GM19372 (cell line): Measurements from ENCODE around the gene AHNAK2.
"Not testable (repeated sequence)": the region's sequence is repeated elsewhere in the genome, so short reads cannot be mapped to it uniquely, and the experiment has no call there.

Experiments
- ATAC-seq: cut with Tn5 transposase; IDR thresholded peaks from one replicate; pipeline ENCODE4 v1.9.1; 2021; ENCODE audit warnings: mild to moderate bottlenecking, low read depth, moderate library complexity; ENCODE audit not compliant: unreplicated experiment

The AHNAK2 gene

DNA sequence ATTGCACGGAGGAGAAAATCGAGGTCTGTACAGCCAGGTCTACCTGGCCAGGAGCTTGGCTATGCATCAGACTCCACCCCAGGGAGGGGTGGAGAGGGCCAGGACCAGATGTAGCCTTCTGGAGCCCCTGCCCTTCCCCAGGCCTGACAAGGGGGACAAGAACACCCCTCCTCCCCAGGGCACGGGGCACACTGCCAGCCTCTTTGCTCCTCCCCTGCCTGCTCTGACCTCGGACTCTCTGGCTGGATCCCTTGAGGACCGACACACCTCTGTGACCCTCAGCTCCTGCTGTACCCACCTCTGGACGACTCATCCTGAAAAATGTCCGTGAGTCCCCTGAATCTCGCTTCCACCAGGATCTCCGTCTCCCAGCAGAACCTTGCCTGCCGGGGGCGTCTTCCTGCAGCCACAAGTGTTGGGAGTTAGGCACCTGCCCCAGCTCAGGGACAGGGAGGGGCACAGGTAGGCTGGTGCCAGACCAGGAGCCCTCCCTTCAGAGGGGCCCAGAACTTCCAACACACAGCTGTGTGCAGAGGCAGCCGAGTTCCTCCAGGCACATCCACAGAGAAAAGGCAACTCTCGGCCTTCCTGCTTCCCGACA is 21.8 kb downstream of the AHNAK2 start:
- no peak for ATAC-seq

DNA sequence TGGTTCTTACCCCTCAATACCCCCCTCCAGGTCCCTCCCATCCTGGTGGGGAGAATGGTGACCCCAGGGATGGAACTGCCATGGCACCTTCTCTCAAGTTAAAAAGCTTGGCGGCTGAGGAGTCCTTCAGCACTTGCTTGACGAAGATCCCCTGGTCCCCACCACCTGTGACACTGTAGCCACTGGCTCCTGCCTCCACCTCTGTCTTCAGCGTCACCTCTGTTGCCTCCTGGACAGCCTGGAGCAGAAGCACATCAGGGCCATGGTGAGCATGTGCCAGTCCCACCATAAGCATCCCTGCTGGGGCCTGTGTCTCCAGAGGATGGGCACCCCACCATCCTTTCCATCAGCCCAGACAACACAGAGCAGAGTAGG is 22.8 kb downstream of the AHNAK2 start:
- ATAC-seq: no peak

GRCh38 chr14:104954746-104955395 is 23.3 kb downstream of the AHNAK2 start:
- ATAC-seq: no peak

GRCh38 chr14:104953896-104954656 is 24.1 kb downstream of the AHNAK2 start:
- ATAC-seq: no peak

DNA sequence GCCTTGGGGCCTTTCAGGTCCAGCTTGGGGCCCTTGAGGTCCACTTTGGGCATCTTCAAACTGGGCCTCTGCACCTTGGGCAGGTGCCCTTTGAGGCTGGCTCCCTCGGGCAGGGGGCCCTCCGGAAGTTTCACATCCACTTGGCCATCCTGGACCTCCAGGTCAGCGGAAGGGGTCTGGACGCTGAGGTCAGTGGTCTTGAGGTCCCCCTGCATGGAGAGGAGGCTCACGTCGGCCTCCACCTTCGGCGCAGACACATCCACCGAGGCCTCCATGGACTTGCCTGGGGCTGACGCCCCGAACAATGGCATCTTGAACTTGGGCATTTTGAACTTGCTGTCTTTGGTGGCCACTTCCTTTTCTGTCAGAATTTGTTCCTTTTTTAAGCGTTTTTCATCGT is 25.1 kb downstream of the AHNAK2 start:
- ATAC-seq: no peak

GRCh38 chr14:104951863-104952657 is 26.1 kb downstream of the AHNAK2 start:
- ATAC-seq: not testable (repeated sequence)

DNA sequence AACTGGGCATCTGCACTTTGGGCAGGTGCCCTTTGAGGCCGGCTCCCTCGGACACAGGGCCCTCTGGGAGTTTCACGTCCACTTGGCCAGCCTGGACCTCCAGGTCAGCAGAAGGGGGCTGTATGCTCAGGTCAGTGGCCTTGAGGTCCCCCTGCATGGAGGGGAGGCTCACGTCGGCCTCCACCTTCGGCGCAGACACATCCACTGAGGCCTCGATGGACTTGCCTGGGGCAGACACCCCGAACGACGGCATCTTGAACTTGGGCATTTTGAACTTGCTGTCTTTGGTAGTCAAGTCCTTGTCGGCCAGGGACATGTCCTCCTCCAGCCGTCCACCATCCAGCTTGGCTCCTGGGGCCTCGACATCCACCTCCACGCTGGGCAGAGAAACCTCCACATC is 27.5 kb downstream of the AHNAK2 start:
- not testable (repeated sequence) for ATAC-seq

DNA sequence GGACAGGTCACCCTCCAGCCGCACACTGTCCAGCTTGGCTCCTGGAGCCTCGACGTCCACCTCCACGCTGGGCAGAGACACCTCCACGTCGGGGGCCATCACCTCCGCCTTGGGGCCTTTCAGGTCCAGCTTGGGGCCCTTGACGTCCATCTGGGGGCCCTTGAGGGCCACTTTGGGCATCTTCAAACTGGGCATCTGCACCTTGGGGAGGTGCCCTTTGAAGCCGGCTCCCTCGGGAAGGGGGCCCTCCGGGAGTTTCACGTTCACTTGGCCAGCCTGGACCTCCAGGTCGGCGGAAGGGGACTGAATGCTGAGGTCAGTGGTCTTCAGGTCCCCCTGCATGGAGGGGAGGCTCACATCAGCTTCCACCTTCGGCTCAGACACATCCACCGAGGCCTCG is 28.2 kb downstream of the AHNAK2 start:
- no peak for ATAC-seq

DNA sequence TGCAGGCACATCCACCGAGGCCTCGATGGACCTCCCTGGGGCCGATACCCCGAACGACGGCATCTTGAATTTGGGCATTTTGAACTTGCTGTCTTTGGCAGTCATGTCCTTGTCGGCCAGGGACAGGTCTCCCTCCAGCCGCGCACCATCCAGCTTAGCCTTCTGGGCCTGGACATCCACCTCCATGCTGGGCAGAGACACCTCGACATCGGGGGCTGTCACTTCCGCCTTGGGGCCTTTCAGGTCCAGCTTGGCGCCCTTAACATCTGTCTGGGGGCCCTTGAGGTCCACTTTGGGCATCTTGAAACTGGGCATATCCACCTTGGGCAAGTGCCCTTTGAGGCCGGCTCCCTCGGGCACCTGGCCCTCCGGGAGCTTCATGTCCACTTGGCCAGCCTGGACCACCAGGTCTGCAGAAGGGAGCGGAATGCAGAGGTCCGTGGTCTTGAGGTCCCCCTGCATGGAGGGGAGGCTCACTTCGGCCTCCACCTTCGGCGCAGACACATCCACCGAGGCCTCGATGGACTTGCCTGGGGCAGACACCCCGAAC is 28.7 kb downstream of the AHNAK2 start:
- ATAC-seq: not testable (repeated sequence)

DNA sequence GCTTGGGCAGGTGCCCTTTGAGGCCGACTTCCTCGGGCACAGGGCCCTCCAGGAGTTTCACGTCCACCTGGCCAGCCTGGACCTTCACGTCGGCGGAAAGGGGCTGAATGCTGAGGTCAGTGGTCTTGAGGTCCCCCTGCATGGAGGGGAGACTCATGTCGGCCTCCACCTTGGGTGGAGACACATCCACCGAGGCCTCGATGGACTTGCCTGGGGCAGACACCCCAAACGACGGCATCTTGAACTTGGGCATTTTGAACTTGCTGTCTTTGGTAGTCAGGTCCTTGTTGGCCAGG is 29.5 kb downstream of the AHNAK2 start:
- ATAC-seq: no peak

DNA sequence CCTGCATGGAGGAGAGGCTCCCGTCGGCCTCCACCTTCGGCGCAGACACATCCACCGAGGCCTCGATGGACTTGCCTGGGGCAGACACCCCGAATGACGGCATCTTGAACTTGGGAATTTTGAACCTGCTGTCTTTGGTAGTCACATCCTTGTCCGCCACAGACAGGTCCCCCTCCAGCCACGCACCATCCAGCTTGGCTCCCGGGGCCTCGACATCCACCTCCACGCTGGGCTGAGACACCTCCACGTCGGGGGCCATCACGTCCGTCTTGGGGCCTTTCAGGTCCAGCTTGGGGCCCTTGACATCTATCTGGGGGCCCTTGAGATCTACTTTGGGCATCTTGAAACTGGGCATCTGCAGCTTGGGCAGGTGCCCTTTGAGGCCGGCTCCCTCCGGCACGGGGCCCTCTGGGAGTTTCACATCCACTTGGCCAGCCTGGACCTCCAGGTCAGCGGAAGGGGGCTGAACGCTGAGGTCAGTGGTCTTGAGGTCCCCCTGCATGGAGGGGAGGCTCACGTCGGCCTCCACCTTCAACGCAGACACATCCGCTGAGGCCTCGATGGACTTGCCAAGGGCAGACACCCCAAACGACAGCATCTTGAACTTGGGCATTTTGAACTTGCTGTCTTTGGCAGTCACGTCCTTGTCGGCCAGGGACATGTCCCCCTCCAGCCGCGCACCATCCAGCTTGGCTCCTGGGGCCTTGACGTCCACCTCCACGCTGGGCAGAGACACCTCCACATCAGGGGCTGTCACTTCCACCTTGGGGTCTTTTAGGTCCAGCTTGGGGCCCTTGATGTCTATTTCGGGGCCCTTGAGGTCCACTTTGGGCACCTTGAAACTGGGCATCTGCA is 30.1 kb downstream of the AHNAK2 start:
- not testable (repeated sequence) for ATAC-seq

GRCh38 chr14:104947201-104947600 is 31.0 kb downstream of the AHNAK2 start:
- ATAC-seq: not testable (repeated sequence)

DNA sequence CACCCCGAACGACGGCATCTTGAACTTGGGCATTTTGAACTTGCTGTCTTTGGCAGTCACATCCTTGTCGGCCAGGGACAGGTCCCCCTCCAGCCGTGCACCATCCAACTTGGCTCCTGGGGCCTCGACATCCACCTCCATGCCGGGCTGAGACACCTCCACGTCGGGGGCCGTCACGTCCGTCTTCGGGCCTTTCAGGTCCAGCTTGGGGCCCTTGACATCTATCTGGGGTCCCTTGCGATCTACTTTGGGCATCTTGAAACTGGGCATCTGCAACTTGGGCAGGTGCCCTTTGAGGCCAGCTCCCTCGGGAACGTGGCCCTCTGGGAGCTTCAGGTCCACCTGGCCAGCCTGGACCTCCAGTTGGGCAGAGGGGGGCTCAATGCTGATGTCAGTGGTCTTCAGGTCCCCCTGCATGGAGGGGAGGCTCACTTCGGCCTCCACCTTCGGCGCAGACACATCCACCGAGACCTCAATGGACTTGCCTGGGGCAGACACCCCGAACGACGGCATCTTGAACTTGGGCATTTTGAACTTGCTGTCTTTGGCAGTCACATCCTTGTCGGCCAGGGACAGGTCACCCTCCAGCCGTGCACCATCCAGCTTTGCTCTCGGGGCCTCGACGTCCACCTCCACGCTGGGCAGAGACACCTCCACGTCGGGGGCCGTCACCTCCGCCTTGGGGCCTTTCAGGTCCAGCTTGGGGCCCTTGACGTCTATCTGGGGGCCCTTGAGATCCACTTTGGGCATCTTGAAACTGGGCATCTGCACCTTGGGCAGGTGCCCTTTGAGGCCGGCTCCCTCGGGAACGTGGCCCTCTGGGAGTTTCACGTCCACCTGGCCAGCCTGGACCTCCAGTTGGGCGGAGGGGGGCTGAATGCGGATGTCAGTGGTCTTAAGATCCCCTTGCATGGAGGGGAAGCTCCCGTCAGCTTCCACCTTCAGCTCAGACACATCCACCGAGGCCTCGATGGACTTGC is 31.9 kb downstream of the AHNAK2 start:
- ATAC-seq: not testable (repeated sequence)

- not testable (repeated sequence) for ATAC-seq
Measured at GRCh38 chr14:104945266-104945665, 32.9 kb downstream of the AHNAK2 start.

- not testable (repeated sequence) for ATAC-seq
Measured at GRCh38 chr14:104944436-104945205, 33.6 kb downstream of the AHNAK2 start.

- ATAC-seq: not testable (repeated sequence)
Measured at GRCh38 chr14:104944016-104944308, 34.2 kb downstream of the AHNAK2 start.

- not testable (repeated sequence) for ATAC-seq
Measured at GRCh38 chr14:104943216-104944015, 34.8 kb downstream of the AHNAK2 start.
